HG03558 (cell line): ENCODE measurements around the gene DCST2.

Experiments
- ATAC-seq: cut with Tn5 transposase; IDR thresholded peaks from one replicate; pipeline ENCODE4 v1.9.1; 2021; ENCODE audit warnings: moderate number of reproducible peaks; ENCODE audit not compliant: unreplicated experiment; ENCODE audit errors: extremely low read depth

Gene DCST2

GRCh38 chr1:155033524-155033923, at the start of gene DCST2, which contains the start of gene DCST1:
Gene DCST2 (minus strand): TSS chr1:155033781. CDS start chr1:155033701, 80 bp downstream.
Gene DCST1 (plus strand): TSS chr1:155033824. CDS start chr1:155034037, 213 bp downstream.
- no peak for ATAC-seq

GRCh38 chr1:155083052-155083541, 49.5 kb upstream of the DCST2 start:
- no peak for ATAC-seq

- no peak for ATAC-seq
Measured at GRCh38 chr1:155082301-155083051, 48.9 kb upstream of the DCST2 start.

GRCh38 chr1:155081472-155082300, 48.1 kb upstream of the DCST2 start:
- ATAC-seq: no peak

GRCh38 chr1:155080312-155081228, 47.0 kb upstream of the DCST2 start:
- ATAC-seq: no peak

GRCh38 chr1:155079487-155080311, 46.1 kb upstream of the DCST2 start:
- no peak for ATAC-seq

- no peak for ATAC-seq
Measured at GRCh38 chr1:155079210-155079486, 45.6 kb upstream of the DCST2 start.

GRCh38 chr1:155078469-155079209, 45.1 kb upstream of the DCST2 start, which contains the start of gene EFNA3:
Gene EFNA3 (plus strand): TSS chr1:155078837. CDS start chr1:155078942, 105 bp downstream.
- no peak for ATAC-seq

GRCh38 chr1:155077758-155078445, 44.3 kb upstream of the DCST2 start:
- ATAC-seq: no peak

GRCh38 chr1:155077346-155077745, 43.8 kb upstream of the DCST2 start:
- ATAC-seq: no peak

- ATAC-seq: no peak
Measured at GRCh38 chr1:155076371-155076770, 42.8 kb upstream of the DCST2 start.

GRCh38 chr1:155075535-155075934, 42.0 kb upstream of the DCST2 start:
- no peak for ATAC-seq

- no peak for ATAC-seq
Measured at GRCh38 chr1:155073377-155074242, 40.0 kb upstream of the DCST2 start.

GRCh38 chr1:155072531-155073289, 39.1 kb upstream of the DCST2 start:
- no peak for ATAC-seq

GRCh38 chr1:155071701-155072100, 38.1 kb upstream of the DCST2 start:
- ATAC-seq: no peak

GRCh38 chr1:155070721-155071569, 37.4 kb upstream of the DCST2 start:
- no peak for ATAC-seq
